Tibial nerve (tissue), 4 donors: Measurements from ENCODE around the gene LRBA. TPM values are rescaled to one million over a fixed set of nuclear protein-coding genes. Genes with fewer than 3 reads are reported as not detected.

Experiments used
- DNase-seq, 2 donors: peaks; one replicate each; pipeline ENCODE4 v3.0.0-alpha.2; 2019; ENCODE audit warnings: low spot score in 2 of 2
- H3K27ac ChIP-seq, 4 donors: fragments of 200-600 bp; sonication (generic) in 3 of 4; one replicate each; pipeline ENCODE4 v1.5.1; 2017 to 2019; ENCODE audit warnings: mild to moderate bottlenecking in 1 of 4
- H3K27me3 ChIP-seq, 2 donors: fragments of 200-600 bp; sonication (generic) in 1 of 2; one replicate each; pipeline versions ENCODE4 v1.5.1 to v1.6.0; 2017 to 2019
- H3K36me3 ChIP-seq, 3 donors: fragments of 200-600 bp; sonication (generic); one replicate each; pipeline ENCODE4 v1.5.1; 2018 to 2019
- H3K4me1 ChIP-seq, 4 donors: fragments of 200-600 bp; sonication (generic) in 3 of 4; one replicate each; pipeline ENCODE4 v1.5.1; 2017 to 2019
- H3K4me3 ChIP-seq, 4 donors: fragments of 200-600 bp; sonication (generic) in 3 of 4; one replicate each; pipeline ENCODE4 v1.5.1; 2017 to 2019; ENCODE audit warnings: mild to moderate bottlenecking in 1 of 4, moderate library complexity in 1 of 4
- H3K9me3 ChIP-seq, 4 donors: fragments of 200-600 bp; sonication (generic) in 3 of 4; one replicate each; pipeline ENCODE4 v1.5.1; 2017 to 2019
- CTCF ChIP-seq, 5 experiments: fragments of 200-600 bp in 3 of 5; fragments of 450-650 bp in 2 of 5; sonication (generic) in 3 of 5; IDR thresholded peaks; one replicate each; pipeline ENCODE4 v1.5.1; 2016 to 2019; ENCODE audit warnings: antibody characterized with exemption in 5 of 5, mild to moderate bottlenecking in 3 of 5, moderate library complexity in 2 of 5
- EP300 ChIP-seq, 2 donors: sonication (generic); formaldehyde crosslinking; IDR thresholded peaks; one replicate each; pipeline ENCODE4 v1.6.1; 2017; ENCODE audit warnings: antibody characterized with exemption in 2 of 2, mild to moderate bottlenecking in 1 of 2
- POLR2A ChIP-seq, 2 donors: fragments of 450-650 bp; IDR thresholded peaks; one replicate each; pipeline ENCODE4 v1.6.1; 2017; ENCODE audit warnings: antibody characterized with exemption in 2 of 2, mild to moderate bottlenecking in 2 of 2, moderate library complexity in 2 of 2
- WGBS, 2 donors: methylation state at CpG; one replicate each; pipeline ENCODE4 v1.1.5; 2018; 5-methylcytosine and 5-hydroxymethylcytosine counted together
- total RNA-seq, 4 donors: library from RNA; depleted of rRNA; stranded (reverse); fragments of >200 nt; gene quantifications; one replicate each; pipeline ENCODE4 v1.1.0, GENCODE V29; 2016

Gene LRBA
- total RNA-seq, 4 donors from 2014 or later, result 35.4 to 43.1 (median 38.0) TPM

- no peak for DNase-seq
- Histone ChIP-seq H3K4me1 (no peaks in the 10 kb centered on the region), H3K36me3 (peaks cover 0 to 11% (median 0%) of the 10 kb centered on the region in 3 donors), H3K27ac (no peak overlapping the region), H3K4me3 (no peak overlapping the region), H3K27me3 (no peaks in the 10 kb centered on the region), H3K9me3 (no peaks in the 10 kb centered on the region)
- TF ChIP-seq EP300 (IDR thresholded peaks at IDR 0.05) (no peak), CTCF (IDR thresholded peaks at IDR 0.05) (no peak), POLR2A (IDR thresholded peaks at IDR 0.05) (no peak)
Measured at GRCh38 chr4:150329373-150329772, 685.7 kb downstream of the LRBA start.

- no peaks in the 10 kb centered on the region for H3K4me1 ChIP-seq
- TF ChIP-seq POLR2A (IDR thresholded peaks at IDR 0.05) (no peak), EP300 (IDR thresholded peaks at IDR 0.05) (no peak), CTCF (IDR thresholded peaks at IDR 0.05) (no peak)
- no peaks in the 10 kb centered on the region for H3K9me3 ChIP-seq
- H3K4me3 ChIP-seq, result no peak overlapping the region
- DNase-seq, result no peak
- peaks cover 0 to 11% (median 0%) of the 10 kb centered on the region in 3 donors for H3K36me3 ChIP-seq
- H3K27ac ChIP-seq, result no peak overlapping the region
- WGBS, 2 donors, result 89 to 96% methylated on average over 2 of the region's 2 CpGs
- H3K27me3 ChIP-seq, result no peaks in the 10 kb centered on the region
Measured at GRCh38 chr4:150328496-150328895, 686.6 kb downstream of the LRBA start.

GRCh38 chr4:150327262-150327780, 687.8 kb downstream of the LRBA start:
- Histone ChIP-seq H3K9me3 (no peaks in the 10 kb centered on the region), H3K36me3 (peaks cover 0 to 11% (median 0%) of the 10 kb centered on the region in 3 donors), H3K27ac (no peak overlapping the region), H3K4me3 (no peak overlapping the region), H3K4me1 (no peaks in the 10 kb centered on the region), H3K27me3 (no peaks in the 10 kb centered on the region)
- DNase-seq, result no peak
- no peak for TF ChIP-seq EP300 (IDR thresholded peaks at IDR 0.05)
- WGBS, 2 donors, result 87 to 99% methylated on average over 3 of the region's 3 CpGs

GRCh38 chr4:150325872-150326271, 689.2 kb downstream of the LRBA start:
- H3K27ac ChIP-seq, result no peak overlapping the region
- TF ChIP-seq CTCF (IDR thresholded peaks at IDR 0.05), result no peak
- TF ChIP-seq POLR2A (IDR thresholded peaks at IDR 0.05), result no peak
- no peak for TF ChIP-seq EP300 (IDR thresholded peaks at IDR 0.05)
- no peaks in the 10 kb centered on the region for H3K27me3 ChIP-seq
- peaks cover 0 to 11% (median 0%) of the 10 kb centered on the region in 3 donors for H3K36me3 ChIP-seq
- WGBS, 2 donors, result 66 to 89% methylated on average over 2 of the region's 2 CpGs
- H3K9me3 ChIP-seq, result no peaks in the 10 kb centered on the region
- no peak overlapping the region for H3K4me3 ChIP-seq
- H3K4me1 ChIP-seq, result no peaks in the 10 kb centered on the region
- DNase-seq, result no peak

GRCh38 chr4:150323406-150324325, 691.4 kb downstream of the LRBA start:
- Histone ChIP-seq H3K4me3 (no peak overlapping the region), H3K9me3 (no peaks in the 10 kb centered on the region), H3K4me1 (no peaks in the 10 kb centered on the region), H3K27me3 (no peaks in the 10 kb centered on the region), H3K27ac (no peak overlapping the region), H3K36me3 (peaks cover 0 to 11% (median 0%) of the 10 kb centered on the region in 3 donors)
- DNase-seq, result no peak
- 81 to 84% methylated on average over 7 of the region's 7 CpGs for WGBS, 2 donors
- TF ChIP-seq CTCF (IDR thresholded peaks at IDR 0.05), result no peak
- no peak for TF ChIP-seq EP300 (IDR thresholded peaks at IDR 0.05)
- no peak for TF ChIP-seq POLR2A (IDR thresholded peaks at IDR 0.05)
